Upper lobe of right lung (tissue), 1 donor: ENCODE results near the gene EIF5A. TPM values are rescaled to one million over a fixed set of nuclear protein-coding genes. Genes with fewer than 3 reads are reported as not detected.
A peak's percentile ranks its signal among the peaks of the same experiment; 100 is the strongest.

Experiments
- ATAC-seq: fragments of 200-7000 bp; cut with Tn5 transposase; one replicate; pipeline ENCODE4 v1.9.1; 2020; ENCODE audit warnings: mild to moderate bottlenecking, moderate library complexity
- DNase-seq: peaks from one replicate; pipeline ENCODE4 v3.0.0-alpha.2; 2020
- H3K27ac ChIP-seq: fragments of 200-600 bp; one replicate; pipeline ENCODE4 v1.8.0; 2022
- H3K27me3 ChIP-seq: fragments of 200-600 bp; one replicate; pipeline ENCODE4 v1.8.0; 2022; ENCODE audit warnings: mild to moderate bottlenecking
- H3K36me3 ChIP-seq: fragments of 200-600 bp; one replicate; pipeline ENCODE4 v1.8.0; 2022
- H3K4me1 ChIP-seq: fragments of 200-600 bp; one replicate; pipeline ENCODE4 v1.8.0; 2022
- H3K4me3 ChIP-seq: fragments of 200-600 bp; one replicate; pipeline ENCODE4 v1.8.0; 2022; ENCODE audit warnings: mild to moderate bottlenecking
- H3K9me3 ChIP-seq: fragments of 200-600 bp; one replicate; pipeline ENCODE4 v1.8.0; 2022
- intact Hi-C: fragments of 100-400 bp; cut with DNase I; formaldehyde crosslinking; loops from one replicate; pipeline ENCODE4 v1.11.0; 2022
- total RNA-seq: library from RNA; stranded (reverse); fragmentation: NEBNext Ultra II Directional; extraction: Animal tissue kit (Norgen Biotek cat#: 25700); gene quantifications from one replicate; pipeline ENCODE4 v1.2.1, GENCODE V29; 2021
- TF ChIP-seq, protein P1 (sequence below): fragments of 200-600 bp; IDR thresholded peaks from one replicate; pipeline ENCODE4 v1.8.0; 2022; ENCODE audit warnings: antibody characterized with exemption
- donor health status: DM: no; HTN: yes; CAD: no; lungs with severe emphysema.

EIF5A gene
- total RNA-seq, 1 donor from 2014 or later: 241 TPM

DNA sequence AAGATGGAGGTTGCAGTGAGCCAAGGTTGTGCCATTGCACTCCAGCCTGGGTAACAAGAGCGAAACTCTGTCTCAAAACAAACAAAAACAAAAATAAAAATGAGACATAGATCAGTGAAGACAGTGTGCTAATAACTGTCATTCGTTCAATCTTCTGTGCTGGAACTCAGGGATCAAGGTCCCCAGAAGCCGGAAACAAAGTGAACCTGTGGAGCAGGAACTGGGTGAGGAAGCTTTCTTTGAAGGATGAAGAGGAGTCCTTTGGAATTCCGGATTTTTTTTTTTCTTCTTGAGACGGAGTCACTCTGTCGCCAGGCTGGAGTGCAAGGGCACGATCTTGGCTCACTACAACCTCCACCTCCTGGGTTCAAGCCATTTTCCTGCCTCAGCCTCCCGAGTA lies 28.0 kb upstream of the EIF5A start:
- H3K27ac ChIP-seq: no peak overlapping the region
- no peaks in the 10 kb centered on the region for H3K36me3 ChIP-seq
- H3K4me3 ChIP-seq: no peak overlapping the region
- intact Hi-C loops: no loop called here
- H3K4me1 ChIP-seq: peaks cover 20% of the 10 kb centered on the region
- no peak for DNase-seq
- ATAC-seq: no peak
- H3K9me3 ChIP-seq: no peaks in the 10 kb centered on the region
- TF ChIP-seq, protein P1, sequence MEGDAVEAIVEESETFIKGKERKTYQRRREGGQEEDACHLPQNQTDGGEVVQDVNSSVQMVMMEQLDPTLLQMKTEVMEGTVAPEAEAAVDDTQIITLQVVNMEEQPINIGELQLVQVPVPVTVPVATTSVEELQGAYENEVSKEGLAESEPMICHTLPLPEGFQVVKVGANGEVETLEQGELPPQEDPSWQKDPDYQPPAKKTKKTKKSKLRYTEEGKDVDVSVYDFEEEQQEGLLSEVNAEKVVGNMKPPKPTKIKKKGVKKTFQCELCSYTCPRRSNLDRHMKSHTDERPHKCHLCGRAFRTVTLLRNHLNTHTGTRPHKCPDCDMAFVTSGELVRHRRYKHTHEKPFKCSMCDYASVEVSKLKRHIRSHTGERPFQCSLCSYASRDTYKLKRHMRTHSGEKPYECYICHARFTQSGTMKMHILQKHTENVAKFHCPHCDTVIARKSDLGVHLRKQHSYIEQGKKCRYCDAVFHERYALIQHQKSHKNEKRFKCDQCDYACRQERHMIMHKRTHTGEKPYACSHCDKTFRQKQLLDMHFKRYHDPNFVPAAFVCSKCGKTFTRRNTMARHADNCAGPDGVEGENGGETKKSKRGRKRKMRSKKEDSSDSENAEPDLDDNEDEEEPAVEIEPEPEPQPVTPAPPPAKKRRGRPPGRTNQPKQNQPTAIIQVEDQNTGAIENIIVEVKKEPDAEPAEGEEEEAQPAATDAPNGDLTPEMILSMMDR: no peak
- H3K27me3 ChIP-seq: no peaks in the 10 kb centered on the region

DNA sequence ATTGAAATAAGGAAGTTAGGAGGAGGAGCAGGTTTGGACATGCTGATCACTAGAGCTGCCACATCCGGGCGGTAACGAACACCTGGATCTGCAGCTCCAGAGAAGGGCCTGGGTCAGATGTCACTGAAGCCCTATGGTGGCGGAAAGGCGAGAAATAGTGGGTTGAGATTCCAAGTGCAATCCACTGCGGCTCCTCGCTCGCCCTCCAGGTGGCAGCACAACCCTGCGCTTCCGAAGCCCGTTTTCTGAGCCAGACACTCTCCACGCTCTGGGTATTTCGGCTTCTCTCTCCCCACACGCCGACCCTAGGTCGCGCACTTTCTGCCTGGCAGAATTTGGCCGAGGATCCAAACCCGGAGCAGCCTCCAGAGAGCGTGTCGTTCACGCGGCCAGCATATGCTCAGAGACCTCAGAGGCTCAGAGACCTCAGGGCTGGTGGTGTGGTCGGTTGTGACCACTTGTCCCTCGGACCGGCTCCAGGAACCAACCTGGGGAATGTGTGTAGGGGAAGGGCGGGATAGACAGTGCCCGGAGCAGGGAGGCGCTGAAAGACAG lies 26.8 kb upstream of the EIF5A start:
- intact Hi-C loops: no loop called here

GRCh38 chr17:7281074-7281952 lies 26.1 kb upstream of the EIF5A start, which contains the start of gene SLC2A4:
Gene SLC2A4, plus strand, starts transcription at chr17:7281718. Its CDS starts 217 bp downstream, at chr17:7281935.
- H3K4me1 ChIP-seq: peaks cover 20% of the 10 kb centered on the region
- peak within 1 kb of the TSS; percentile 61 for H3K27ac ChIP-seq
- no peaks in the 10 kb centered on the region for H3K36me3 ChIP-seq
- no peaks in the 10 kb centered on the region for H3K27me3 ChIP-seq
- no peaks in the 10 kb centered on the region for H3K9me3 ChIP-seq
- TF ChIP-seq, protein P1: no peak
- peak within 1 kb of the TSS; percentile 53 for H3K4me3 ChIP-seq
- intact Hi-C loops: no loop called here
- ATAC-seq (peak; percentile 94), DNase-seq (peak; percentile 97)

More for the DNA sequence above, 26.8 kb upstream of the EIF5A start:
- H3K27me3 ChIP-seq: no peaks in the 10 kb centered on the region
- DNase-seq (peak; percentile 91), ATAC-seq (peak; percentile 90)
- TF ChIP-seq, protein P1: peak; percentile 95
- peak overlapping the region; percentile 61 for H3K27ac ChIP-seq
- H3K36me3 ChIP-seq: no peaks in the 10 kb centered on the region
- no peaks in the 10 kb centered on the region for H3K9me3 ChIP-seq
- H3K4me1 ChIP-seq: peaks cover 20% of the 10 kb centered on the region
- H3K4me3 ChIP-seq: peak overlapping the region; percentile 53

DNA sequence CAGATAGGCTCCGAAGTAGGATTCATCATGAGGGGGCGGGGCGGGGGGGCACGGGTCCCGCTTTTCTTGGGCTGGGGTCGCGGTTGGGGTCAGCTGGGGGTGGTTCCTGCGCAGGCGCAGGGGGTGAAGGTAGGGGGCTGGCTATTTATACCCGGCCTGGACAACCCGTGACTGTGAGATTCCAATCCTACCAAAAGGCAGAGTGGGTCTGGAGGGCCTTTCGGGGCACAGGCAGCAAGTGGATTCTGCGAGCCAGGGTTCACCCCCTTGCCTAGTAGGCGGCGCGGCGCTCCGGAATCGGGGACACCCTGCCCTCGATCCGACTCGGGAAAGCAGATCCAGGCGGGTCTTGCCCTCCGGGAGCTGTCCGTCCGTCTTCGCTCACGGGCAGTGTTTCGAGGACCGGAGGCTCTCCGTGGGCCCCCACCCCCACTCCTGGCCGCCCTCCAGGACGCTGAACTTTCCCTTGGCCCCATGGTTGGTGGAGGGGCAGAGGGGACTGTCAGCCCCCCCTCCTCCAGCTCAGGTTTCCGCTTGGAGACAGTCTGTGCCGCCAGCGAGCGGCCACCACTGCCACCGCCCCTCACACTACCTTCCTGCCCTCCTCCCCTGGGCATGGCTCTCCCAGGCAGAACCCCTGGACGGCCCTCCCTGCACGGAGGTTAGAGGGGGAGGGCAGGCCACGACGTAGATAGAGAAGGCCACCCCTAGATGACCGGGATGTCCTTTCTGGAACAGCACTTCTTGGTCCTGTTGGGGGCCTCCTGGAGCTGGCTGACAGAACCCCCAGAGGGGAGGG lies 25.3 kb upstream of the EIF5A start:
- Histone ChIP-seq H3K4me1 (peaks cover 20% of the 10 kb centered on the region), H3K27ac (no peak overlapping the region), H3K36me3 (no peaks in the 10 kb centered on the region), H3K27me3 (no peaks in the 10 kb centered on the region), H3K9me3 (no peaks in the 10 kb centered on the region), H3K4me3 (peak overlapping the region; percentile 53)
- no peak for ATAC-seq
- TF ChIP-seq, protein P1: no peak
- DNase-seq: peak; percentile 72
- intact Hi-C loops: no loop called here

- H3K27ac ChIP-seq: no peak overlapping the region
- H3K4me3 ChIP-seq: no peak overlapping the region
- no peak for ATAC-seq
- no peaks in the 10 kb centered on the region for H3K9me3 ChIP-seq
- H3K36me3 ChIP-seq: no peaks in the 10 kb centered on the region
- H3K27me3 ChIP-seq: peaks cover 6% of the 10 kb centered on the region
- intact Hi-C loops: no loop called here
- DNase-seq: no peak
- H3K4me1 ChIP-seq: peaks cover 20% of the 10 kb centered on the region
- TF ChIP-seq, protein P1: no peak
Measured at GRCh38 chr17:7282752-7283321, 24.6 kb upstream of the EIF5A start.
